Stimulated activated CD8-positive, alpha-beta memory T cell treated with anti-CD3 and anti-CD28 coated beads, Interleukin-7, amount 100 ng/mL, for 48 hours (primary cell): ENCODE results near the gene ADCYAP1.

Source experiments
- DNase-seq, 2 donors: peaks; one replicate each; pipeline ENCODE4 v3.0.0-alpha.2; 2020; ENCODE audit warnings: low read depth in 1 of 2; ENCODE audit errors: extremely low read depth in 1 of 2

The ADCYAP1 gene

GRCh38 chr18:959854-960253, 55.2 kb downstream of the ADCYAP1 start:
- no peak for DNase-seq
